Astrocyte of the cerebellum (primary cell): ENCODE measurements around the gene ITGA2.

Source experiments
- DNase-seq: peaks from one replicate; pipeline ENCODE4 v3.0.0-alpha.2; 2011; ENCODE audit warnings: low read depth
- H3K4me3 ChIP-seq: 2 replicates; pipeline ENCODE4 v1.5.1; 2011; ENCODE audit warnings: mild to moderate bottlenecking, low read depth, low read length, moderate library complexity
- CTCF ChIP-seq: IDR thresholded peaks from 2 replicates; pipeline ENCODE4 v1.5.1; 2012; ENCODE audit warnings: low read length, low read depth, moderate library complexity, mild to moderate bottlenecking; ENCODE audit errors: missing control alignments
- in situ Hi-C: cut with HindIII; loops from 2 replicates; pipeline ENCODE4 v1.10.0; 2017; ENCODE audit warnings: low sequenced_read_pairs

The ITGA2 gene

GRCh38 chr5:53010814-53011213 is 21.7 kb downstream of the ITGA2 start:
- no peak overlapping the region for H3K4me3 ChIP-seq
- peak; percentile 5 for TF ChIP-seq CTCF
- DNase-seq: no peak
- in situ Hi-C loops: no loop called here

- in situ Hi-C loops: no loop called here
- no peak for TF ChIP-seq CTCF
- DNase-seq: no peak
- no peak overlapping the region for H3K4me3 ChIP-seq
Observed at GRCh38 chr5:53011233-53011632, 22.1 kb downstream of the ITGA2 start.

- no peak for DNase-seq
- no peak for TF ChIP-seq CTCF
- no peak overlapping the region for H3K4me3 ChIP-seq
- in situ Hi-C loops: no loop called here
Observed at GRCh38 chr5:53013857-53014256, 24.7 kb downstream of the ITGA2 start.

- TF ChIP-seq CTCF: no peak
- in situ Hi-C loops: no loop called here
- H3K4me3 ChIP-seq: no peak overlapping the region
- DNase-seq: no peak
Observed at GRCh38 chr5:53017383-53017782, 28.2 kb downstream of the ITGA2 start.

- TF ChIP-seq CTCF: no peak
- no peak overlapping the region for H3K4me3 ChIP-seq
- in situ Hi-C loops: no loop called here
- no peak for DNase-seq
Observed at GRCh38 chr5:53017794-53018391, 28.7 kb downstream of the ITGA2 start.

GRCh38 chr5:53019320-53019719 is 30.2 kb downstream of the ITGA2 start:
- no peak for DNase-seq
- in situ Hi-C loops: no loop called here
- no peak overlapping the region for H3K4me3 ChIP-seq
- TF ChIP-seq CTCF: no peak
